RWPE1 (cell line): ENCODE measurements around the gene MAP2K3.

Experiments
- CTCF ChIA-PET: fragments of 350-600 bp; sonication (Branson Sonifier 250); formaldehyde crosslinking; extraction: SDS; loops from one replicate; lab custom pipeline; 2021; lab: Yijun Ruan, JAX
- POLR2A ChIA-PET: fragments of 400-600 bp; formaldehyde crosslinking; extraction: SDS; loops from one replicate; lab custom pipeline; 2020; ENCODE audit warnings: antibody characterized with exemption; ENCODE audit not compliant: low non-redundant PET; lab: Yijun Ruan, JAX
- DNase-seq: peaks from one replicate; pipeline ENCODE4 v3.0.0; 2012; ENCODE audit warnings: low spot score
- H3K27ac ChIP-seq: fragments of 450-650 bp; 2 replicates; pipeline ENCODE4 v1.5.1; 2017
- CTCF ChIP-seq: fragments of 450-650 bp; conservative IDR thresholded peaks from 2 replicates; pipeline ENCODE4 v1.5.1; 2017; ENCODE audit warnings: low read depth, mild to moderate bottlenecking

MAP2K3 gene

GRCh38 chr17:21360048-21360447 lies 75.5 kb downstream of the MAP2K3 start:
- no peak overlapping the region for H3K27ac ChIP-seq
- TF ChIP-seq CTCF: no peak
- CTCF ChIA-PET: no interaction called here
- no peak for DNase-seq
- POLR2A ChIA-PET: no interaction called here

- no peak for TF ChIP-seq CTCF
- no peak overlapping the region for H3K27ac ChIP-seq
- ChIA-PET POLR2A (no interaction called here), CTCF (no interaction called here)
- no peak for DNase-seq
Observed at GRCh38 chr17:21361020-21361809, 76.7 kb downstream of the MAP2K3 start.

- CTCF ChIA-PET: no interaction called here
- no peak for TF ChIP-seq CTCF
- DNase-seq: no peak
Observed at GRCh38 chr17:21362331-21362931, 77.9 kb downstream of the MAP2K3 start.

GRCh38 chr17:21363776-21364642 lies 79.5 kb downstream of the MAP2K3 start:
- ChIA-PET POLR2A (no interaction called here), CTCF (no interaction called here)
- DNase-seq: no peak
- H3K27ac ChIP-seq: no peak overlapping the region
- TF ChIP-seq CTCF: no peak

More at GRCh38 chr17:21362331-21362931, 77.9 kb downstream of the MAP2K3 start:
- no peak overlapping the region for H3K27ac ChIP-seq
- POLR2A ChIA-PET: no interaction called here
